ENCODE measurements around the gene PLAAT3. TPM values are rescaled to one million over a fixed set of nuclear protein-coding genes. Genes with fewer than 3 reads are reported as not detected.

PLAAT3 gene
- polyA plus RNA-seq, 1 donor from 2014 or later: not detected

GRCh38 chr11:63611395-63611747 is 2.9 kb downstream of the PLAAT3 start:
- no peaks in the 10 kb centered on the region for H3K9me2 ChIP-seq (ENCODE audit: insufficient read depth, low read length)
- H3K36me3 ChIP-seq (ENCODE audit: insufficient read depth, low read length): no peaks in the 10 kb centered on the region
- no peak overlapping the region for H3K4me3 ChIP-seq (ENCODE audit: low read length)
- H3F3A ChIP-seq (ENCODE audit: insufficient read depth, low read length, poor library complexity, severe bottlenecking): no peaks in the 10 kb centered on the region
- H3K27me3 ChIP-seq (ENCODE audit: insufficient read depth, low read depth, low read length): peaks cover 28% of the 10 kb centered on the region
- no peaks in the 10 kb centered on the region for H4K20me1 ChIP-seq (ENCODE audit: insufficient read depth)
- H3K9me3 ChIP-seq (ENCODE audit: low read length): no peaks in the 10 kb centered on the region
- TF ChIP-seq EZH2 (IDR thresholded peaks at IDR 0.05; ENCODE audit: borderline replicate concordance, insufficient read depth, low read length, poor library complexity, severe bottlenecking) (no peak), TAF1 (IDR thresholded peaks at IDR 0.05; ENCODE audit: low read depth) (no peak), SMC3 (conservative IDR thresholded peaks at IDR 0.05; ENCODE audit: poor library complexity) (no peak), REST (IDR thresholded peaks at IDR 0.05; ENCODE audit: borderline replicate concordance) (no peak), MXI1 (conservative IDR thresholded peaks at IDR 0.05; ENCODE audit: poor library complexity, severe bottlenecking) (no peak), POLR2AphosphoS5 (IDR thresholded peaks at IDR 0.05) (no peak), RAD21 (conservative IDR thresholded peaks at IDR 0.05) (no peak), EP300 (conservative IDR thresholded peaks at IDR 0.05; ENCODE audit: poor library complexity, severe bottlenecking) (no peak), CTCF (IDR thresholded peaks at IDR 0.05; ENCODE audit: poor library complexity, severe bottlenecking) (no peak)
- H3K79me2 ChIP-seq (replicated peaks; ENCODE audit: insufficient read depth, low read length): no peaks in the 10 kb centered on the region
- H3K27ac ChIP-seq (ENCODE audit: low read length): no peak overlapping the region
- H3K4me2 ChIP-seq (ENCODE audit: low read length): no peak overlapping the region
- no peak overlapping the region for H3K9ac ChIP-seq (ENCODE audit: low read length)
- no peak overlapping the region for H2AFZ ChIP-seq (ENCODE audit: low read depth, low read length)

- no peak for TF ChIP-seq MXI1 (conservative IDR thresholded peaks at IDR 0.05; ENCODE audit: poor library complexity, severe bottlenecking)
- TF ChIP-seq RAD21 (conservative IDR thresholded peaks at IDR 0.05): no peak
- no peak overlapping the region for H3K4me2 ChIP-seq (ENCODE audit: low read length)
- H3K9ac ChIP-seq (ENCODE audit: low read length): no peak overlapping the region
- H3K4me3 ChIP-seq (ENCODE audit: low read length): no peak overlapping the region
- no peaks in the 10 kb centered on the region for H4K20me1 ChIP-seq (ENCODE audit: insufficient read depth)
- H2AFZ ChIP-seq (ENCODE audit: low read depth, low read length): no peak overlapping the region
- peaks cover 28% of the 10 kb centered on the region for H3K27me3 ChIP-seq (ENCODE audit: insufficient read depth, low read depth, low read length)
- no peak overlapping the region for H3K27ac ChIP-seq (ENCODE audit: low read length)
- no peaks in the 10 kb centered on the region for H3F3A ChIP-seq (ENCODE audit: insufficient read depth, low read length, poor library complexity, severe bottlenecking)
- H3K79me2 ChIP-seq (replicated peaks; ENCODE audit: insufficient read depth, low read length): no peaks in the 10 kb centered on the region
- no peaks in the 10 kb centered on the region for H3K9me2 ChIP-seq (ENCODE audit: insufficient read depth, low read length)
- no peaks in the 10 kb centered on the region for H3K36me3 ChIP-seq (ENCODE audit: insufficient read depth, low read length)
- no peaks in the 10 kb centered on the region for H3K9me3 ChIP-seq (ENCODE audit: low read length)
Measured at GRCh38 chr11:63610604-63611394, 3.4 kb downstream of the PLAAT3 start.

Data from neural cell (in vitro differentiated cells).